ENCODE measurements around the gene RIMS3. TPM values are rescaled to one million over a fixed set of nuclear protein-coding genes. Genes with fewer than 3 reads are reported as not detected.
A peak's percentile ranks its signal among the peaks of the same experiment; 100 is the strongest.

Gene RIMS3
- total RNA-seq, 1 donor from 2014 or later, result 2.9 TPM

DNA sequence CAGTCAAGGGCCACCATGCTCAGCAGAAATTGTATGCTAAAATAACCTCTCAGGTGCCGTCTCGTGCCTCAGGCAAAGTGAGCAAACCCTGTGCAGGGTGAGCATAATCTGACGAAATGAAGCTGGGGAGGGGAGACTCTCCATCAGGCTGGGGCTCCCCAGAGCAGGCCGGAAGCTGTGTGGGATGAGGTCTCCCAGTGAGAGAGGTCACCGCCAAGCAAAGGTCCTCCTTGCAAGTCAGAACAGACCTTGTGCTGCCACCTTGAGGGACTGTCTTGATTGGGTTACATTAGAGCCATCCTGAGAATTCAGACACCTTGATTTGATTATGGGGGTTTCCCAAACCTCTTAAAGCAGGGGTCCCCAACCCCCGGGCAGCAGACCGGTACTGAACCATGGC, 69.9 kb downstream of the RIMS3 start:
- Histone ChIP-seq H3K36me3 (ENCODE audit: control insufficient read depth, insufficient read depth, low read length) (no peaks in the 10 kb centered on the region), H3K4me3 (ENCODE audit: low read depth, low read length) (no peak overlapping the region), H3K27me3 (ENCODE audit: control insufficient read depth, insufficient read depth, low read length) (no peaks in the 10 kb centered on the region)
- TF ChIP-seq, protein P1, sequence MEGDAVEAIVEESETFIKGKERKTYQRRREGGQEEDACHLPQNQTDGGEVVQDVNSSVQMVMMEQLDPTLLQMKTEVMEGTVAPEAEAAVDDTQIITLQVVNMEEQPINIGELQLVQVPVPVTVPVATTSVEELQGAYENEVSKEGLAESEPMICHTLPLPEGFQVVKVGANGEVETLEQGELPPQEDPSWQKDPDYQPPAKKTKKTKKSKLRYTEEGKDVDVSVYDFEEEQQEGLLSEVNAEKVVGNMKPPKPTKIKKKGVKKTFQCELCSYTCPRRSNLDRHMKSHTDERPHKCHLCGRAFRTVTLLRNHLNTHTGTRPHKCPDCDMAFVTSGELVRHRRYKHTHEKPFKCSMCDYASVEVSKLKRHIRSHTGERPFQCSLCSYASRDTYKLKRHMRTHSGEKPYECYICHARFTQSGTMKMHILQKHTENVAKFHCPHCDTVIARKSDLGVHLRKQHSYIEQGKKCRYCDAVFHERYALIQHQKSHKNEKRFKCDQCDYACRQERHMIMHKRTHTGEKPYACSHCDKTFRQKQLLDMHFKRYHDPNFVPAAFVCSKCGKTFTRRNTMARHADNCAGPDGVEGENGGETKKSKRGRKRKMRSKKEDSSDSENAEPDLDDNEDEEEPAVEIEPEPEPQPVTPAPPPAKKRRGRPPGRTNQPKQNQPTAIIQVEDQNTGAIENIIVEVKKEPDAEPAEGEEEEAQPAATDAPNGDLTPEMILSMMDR (IDR thresholded peaks at IDR 0.05; ENCODE audit: insufficient read depth, low read length, poor library complexity, severe bottlenecking), result no peak
- no peak for DNase-seq (ENCODE audit: low read depth)

- H3K27me3 ChIP-seq (ENCODE audit: control insufficient read depth, insufficient read depth, low read length), result no peaks in the 10 kb centered on the region
- DNase-seq (ENCODE audit: low read depth), result no peak
- TF ChIP-seq, protein P1 (IDR thresholded peaks at IDR 0.05; ENCODE audit: insufficient read depth, low read length, poor library complexity, severe bottlenecking), result no peak
- H3K36me3 ChIP-seq (ENCODE audit: control insufficient read depth, insufficient read depth, low read length), result no peaks in the 10 kb centered on the region
- H3K4me3 ChIP-seq (ENCODE audit: low read depth, low read length), result no peak overlapping the region
These were observed 71.3 kb downstream of the RIMS3 start for GRCh38 chr1:40594187-40594531.

DNA sequence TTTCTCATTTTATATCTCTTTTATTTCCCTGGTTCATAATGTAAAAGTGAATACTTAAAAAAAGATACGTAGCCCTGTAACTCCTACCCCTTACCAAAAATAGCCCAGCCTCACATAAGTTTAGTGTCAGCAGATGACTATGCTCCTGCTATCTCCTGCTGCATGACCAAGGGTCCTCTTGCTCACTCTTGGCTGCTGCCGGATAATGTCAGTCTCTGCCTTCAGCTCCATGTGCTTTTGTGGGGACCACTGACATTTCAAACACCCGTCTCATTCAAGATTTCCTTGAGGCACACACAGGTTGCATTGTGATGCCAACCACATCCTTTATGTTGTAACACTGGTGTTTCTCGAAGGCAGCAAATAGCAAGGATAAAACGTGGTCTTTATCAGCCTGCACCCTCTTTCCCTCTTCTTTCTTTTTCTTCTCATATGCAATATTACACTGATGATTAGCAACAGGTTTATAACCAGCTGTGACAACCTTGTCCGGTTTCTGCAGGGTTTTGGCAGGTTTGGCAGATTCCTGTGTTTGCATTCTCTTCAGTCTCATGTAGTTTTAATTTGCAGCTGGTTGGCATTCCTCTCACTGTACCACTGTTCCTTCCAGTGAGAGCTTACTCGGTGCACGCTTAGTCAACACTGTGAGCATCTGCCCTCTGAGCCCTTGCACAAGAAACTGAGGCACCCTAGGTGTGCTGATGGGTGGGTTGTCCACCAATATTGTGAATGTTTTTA, 71.9 kb downstream of the RIMS3 start:
- H3K27me3 ChIP-seq (ENCODE audit: control insufficient read depth, insufficient read depth, low read length), result no peaks in the 10 kb centered on the region
- no peak for DNase-seq (ENCODE audit: low read depth)
- no peaks in the 10 kb centered on the region for H3K36me3 ChIP-seq (ENCODE audit: control insufficient read depth, insufficient read depth, low read length)
- TF ChIP-seq, protein P1 (IDR thresholded peaks at IDR 0.05; ENCODE audit: insufficient read depth, low read length, poor library complexity, severe bottlenecking), result no peak
- H3K4me3 ChIP-seq (ENCODE audit: low read depth, low read length), result no peak overlapping the region

- TF ChIP-seq, protein P1 (IDR thresholded peaks at IDR 0.05; ENCODE audit: insufficient read depth, low read length, poor library complexity, severe bottlenecking), result peak; percentile 32
- no peak overlapping the region for H3K4me3 ChIP-seq (ENCODE audit: low read depth, low read length)
- H3K27me3 ChIP-seq (ENCODE audit: control insufficient read depth, insufficient read depth, low read length), result no peaks in the 10 kb centered on the region
- H3K36me3 ChIP-seq (ENCODE audit: control insufficient read depth, insufficient read depth, low read length), result no peaks in the 10 kb centered on the region
- DNase-seq (ENCODE audit: low read depth), result no peak
These were observed 73.2 kb downstream of the RIMS3 start for GRCh38 chr1:40592107-40592803.

DNA sequence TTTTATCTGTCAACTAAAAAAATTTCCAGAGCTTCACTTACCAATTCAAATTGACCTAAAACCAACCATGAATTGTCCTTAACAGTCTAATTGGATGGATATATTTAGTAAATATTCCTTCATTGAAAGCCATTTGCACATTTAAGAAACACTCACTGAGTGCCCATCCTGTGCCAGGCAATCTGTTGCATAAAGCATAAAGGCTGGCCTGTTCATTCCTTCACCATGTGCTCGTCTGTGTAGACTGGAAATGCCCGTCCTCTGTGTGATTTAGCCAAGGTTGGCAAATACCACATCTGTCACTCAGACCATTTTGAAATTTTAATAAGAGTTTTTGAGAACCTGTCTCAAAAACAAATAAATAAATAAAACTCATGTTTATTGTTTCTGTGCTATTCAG, 76.9 kb downstream of the RIMS3 start:
- H3K36me3 ChIP-seq (ENCODE audit: control insufficient read depth, insufficient read depth, low read length), result no peaks in the 10 kb centered on the region
- TF ChIP-seq, protein P1 (IDR thresholded peaks at IDR 0.05; ENCODE audit: insufficient read depth, low read length, poor library complexity, severe bottlenecking), result no peak
- no peak overlapping the region for H3K4me3 ChIP-seq (ENCODE audit: low read depth, low read length)
- no peaks in the 10 kb centered on the region for H3K27me3 ChIP-seq (ENCODE audit: control insufficient read depth, insufficient read depth, low read length)
- DNase-seq (ENCODE audit: low read depth), result no peak

Data from kidney epithelial cell (primary cell).